ENCODE data around the gene TSFM. TPM values are rescaled to one million over a fixed set of nuclear protein-coding genes. Genes with fewer than 3 reads are reported as not detected.

TSFM gene
- total and polyA plus RNA-seq, 2 of the 4 experiments (the other 2 are of a cell fraction) = 11.5 to 14.0 TPM

GRCh38 chr12:57782608-57783465, at the start of gene TSFM (continued):
- TF ChIP-seq ELK1 (IDR thresholded peaks at IDR 0.05; ENCODE audit: borderline replicate concordance, low read depth, low read length) (no peak), SMC3 (IDR thresholded peaks at IDR 0.05; ENCODE audit: low read depth, low read length) (peak; percentile 49; the same call in 1 of the 2 replicates), FOS (IDR thresholded peaks at IDR 0.05; ENCODE audit: low read depth, low read length) (no peak), CHD1 (IDR thresholded peaks at IDR 0.05; ENCODE audit: low read depth, low read length) (no peak), RCOR1 (IDR thresholded peaks at IDR 0.05; ENCODE audit: insufficient replicate concordance, low read length) (no peak)
